IPS DF 19.7 (cell line): ENCODE measurements around the gene MYRIP.

ENCODE experiments used
- DNase-seq: peaks from one replicate; pipeline ENCODE4 v3.0.0-alpha.2; 2013; ENCODE audit warnings: low read depth, low spot score

Gene MYRIP

GRCh38 chr3:40186508-40186907, 377.1 kb downstream of the MYRIP start:
- no peak for DNase-seq

- DNase-seq = no peak
Measured at GRCh38 chr3:40187945-40188344, 378.5 kb downstream of the MYRIP start.

- no peak for DNase-seq
Measured at GRCh38 chr3:40189118-40189517, 379.7 kb downstream of the MYRIP start.

GRCh38 chr3:40190056-40190455, 380.6 kb downstream of the MYRIP start:
- no peak for DNase-seq

- no peak for DNase-seq
Measured at GRCh38 chr3:40191251-40191650, 381.8 kb downstream of the MYRIP start.

- no peak for DNase-seq
Measured at GRCh38 chr3:40191850-40192448, 382.5 kb downstream of the MYRIP start.

- DNase-seq = no peak
Measured at GRCh38 chr3:40192628-40193027, 383.2 kb downstream of the MYRIP start.

- DNase-seq = no peak
Measured at GRCh38 chr3:40196966-40197365, 387.6 kb downstream of the MYRIP start.

- DNase-seq = no peak
Measured at GRCh38 chr3:40200692-40201316, 391.4 kb downstream of the MYRIP start.

- DNase-seq = no peak
Measured at GRCh38 chr3:40201770-40202169, 392.4 kb downstream of the MYRIP start.

- no peak for DNase-seq
Measured at GRCh38 chr3:40206522-40206921, 397.1 kb downstream of the MYRIP start.

- DNase-seq = no peak
Measured at GRCh38 chr3:40207796-40208195, 398.4 kb downstream of the MYRIP start.

GRCh38 chr3:40208251-40208650, 398.8 kb downstream of the MYRIP start:
- DNase-seq = no peak

- DNase-seq = no peak
Measured at GRCh38 chr3:40211579-40211978, 402.2 kb downstream of the MYRIP start.

- DNase-seq = no peak
Measured at GRCh38 chr3:40213556-40213955, 404.1 kb downstream of the MYRIP start.

GRCh38 chr3:40215015-40215414, 405.6 kb downstream of the MYRIP start:
- no peak for DNase-seq

GRCh38 chr3:40216471-40216870, 407.1 kb downstream of the MYRIP start:
- no peak for DNase-seq

- DNase-seq = no peak
Measured at GRCh38 chr3:40223856-40224255, 414.4 kb downstream of the MYRIP start.

GRCh38 chr3:40224796-40225515, 415.5 kb downstream of the MYRIP start:
- no peak for DNase-seq

GRCh38 chr3:40226636-40227035, 417.2 kb downstream of the MYRIP start:
- no peak for DNase-seq

GRCh38 chr3:40228792-40229350, 419.5 kb downstream of the MYRIP start:
- no peak for DNase-seq

- DNase-seq = no peak
Measured at GRCh38 chr3:40229386-40229785, 420.0 kb downstream of the MYRIP start.

- no peak for DNase-seq
Measured at GRCh38 chr3:40229963-40230362, 420.6 kb downstream of the MYRIP start.
